ENCODE measurements around the gene NEK11. TPM values are rescaled to one million over a fixed set of nuclear protein-coding genes. Genes with fewer than 3 reads are reported as not detected.

Gene NEK11
- polyA plus RNA-seq, 3 donors = 0.31 to 0.56 (median 0.43) TPM

DNA sequence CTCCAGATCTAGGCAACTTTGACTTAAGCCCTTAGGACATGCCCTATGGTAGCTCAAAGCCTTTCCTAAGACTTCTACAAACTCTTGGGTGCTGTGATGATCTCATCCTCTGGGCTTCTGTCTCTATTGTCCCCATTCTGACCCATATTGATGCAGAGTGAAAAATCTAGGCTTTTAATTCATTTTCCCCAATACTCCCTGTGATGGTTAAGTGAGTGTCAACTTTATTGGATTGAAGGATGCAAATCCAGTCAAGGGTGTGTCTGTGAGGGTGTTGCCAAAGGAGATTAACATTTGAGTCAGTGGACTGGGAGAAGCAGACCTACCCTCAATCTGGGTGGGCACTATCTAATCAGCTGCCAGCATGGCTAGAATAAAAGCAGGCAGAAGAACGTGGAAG, 257.6 kb downstream of the NEK11 start:
- Histone ChIP-seq H3K27ac (ENCODE audit: low read depth in 1 of 2, low read length in 2 of 2) (no peak overlapping the region), H3K9me3 (replicated peaks in 1 of 2; ENCODE audit: control insufficient read depth in 1 of 2, insufficient read depth in 1 of 2, low read length in 2 of 2) (no peaks in the 10 kb centered on the region), H3K27me3 (ENCODE audit: control insufficient read depth in 2 of 2, insufficient read depth in 2 of 2, low read length in 2 of 2) (no peaks in the 10 kb centered on the region), H3K4me1 (ENCODE audit: control insufficient read depth in 1 of 2, insufficient read depth in 2 of 2, low read length in 2 of 2) (no peaks in the 10 kb centered on the region), H3K9ac (ENCODE audit: insufficient read depth, low read length, poor library complexity, severe bottlenecking) (no peak overlapping the region), H3K36me3 (replicated peaks in 1 of 2; ENCODE audit: control insufficient read depth in 1 of 2, insufficient read depth in 2 of 2, low read length in 2 of 2) (no peaks in the 10 kb centered on the region), H3K4me2 (replicated peaks; ENCODE audit: extremely low read depth, low read length, poor library complexity, severe bottlenecking) (no peak overlapping the region), H3K79me2 (ENCODE audit: insufficient read depth, low read length) (no peaks in the 10 kb centered on the region), H4K20me1 (ENCODE audit: insufficient read depth, low read length) (no peaks in the 10 kb centered on the region), H2AFZ (ENCODE audit: insufficient read depth, low read depth, low read length, poor library complexity, severe bottlenecking) (no peak overlapping the region), H3K4me3 (replicated peaks in 1 of 3; ENCODE audit: low read depth in 2 of 3, low read length in 3 of 3) (no peak overlapping the region)
- Mint-ChIP-seq H3K36me3 (no peaks in the 10 kb centered on the region), H3K27me3 (ENCODE audit: low read depth in 3 of 3) (peaks cover 0 to 3% (median 0%) of the 10 kb centered on the region in 3 donors), H3K27ac (no peak overlapping the region), H3K4me1 (no peaks in the 10 kb centered on the region), H3K9me3 (peaks cover 0 to 3% (median 0%) of the 10 kb centered on the region in 7 donors), H3K4me3 (no peak overlapping the region)
- WGBS (ENCODE audit: insufficient coverage) = no CpG with 5 or more reads among the region's 1 CpG
- DNase-seq = no peak
- intact Hi-C loops (cut with micrococcal nuclease) = no loop called here
- TF ChIP-seq, protein P1, sequence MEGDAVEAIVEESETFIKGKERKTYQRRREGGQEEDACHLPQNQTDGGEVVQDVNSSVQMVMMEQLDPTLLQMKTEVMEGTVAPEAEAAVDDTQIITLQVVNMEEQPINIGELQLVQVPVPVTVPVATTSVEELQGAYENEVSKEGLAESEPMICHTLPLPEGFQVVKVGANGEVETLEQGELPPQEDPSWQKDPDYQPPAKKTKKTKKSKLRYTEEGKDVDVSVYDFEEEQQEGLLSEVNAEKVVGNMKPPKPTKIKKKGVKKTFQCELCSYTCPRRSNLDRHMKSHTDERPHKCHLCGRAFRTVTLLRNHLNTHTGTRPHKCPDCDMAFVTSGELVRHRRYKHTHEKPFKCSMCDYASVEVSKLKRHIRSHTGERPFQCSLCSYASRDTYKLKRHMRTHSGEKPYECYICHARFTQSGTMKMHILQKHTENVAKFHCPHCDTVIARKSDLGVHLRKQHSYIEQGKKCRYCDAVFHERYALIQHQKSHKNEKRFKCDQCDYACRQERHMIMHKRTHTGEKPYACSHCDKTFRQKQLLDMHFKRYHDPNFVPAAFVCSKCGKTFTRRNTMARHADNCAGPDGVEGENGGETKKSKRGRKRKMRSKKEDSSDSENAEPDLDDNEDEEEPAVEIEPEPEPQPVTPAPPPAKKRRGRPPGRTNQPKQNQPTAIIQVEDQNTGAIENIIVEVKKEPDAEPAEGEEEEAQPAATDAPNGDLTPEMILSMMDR (IDR thresholded peaks at IDR 0.05) = no peak

- H3K27ac Mint-ChIP-seq = no peak overlapping the region
- H3K4me1 ChIP-seq (ENCODE audit: control insufficient read depth in 1 of 2, insufficient read depth in 2 of 2, low read length in 2 of 2) = no peaks in the 10 kb centered on the region
- no peak overlapping the region for H3K9ac ChIP-seq (ENCODE audit: insufficient read depth, low read length, poor library complexity, severe bottlenecking)
- H2AFZ ChIP-seq (ENCODE audit: insufficient read depth, low read depth, low read length, poor library complexity, severe bottlenecking) = no peak overlapping the region
- no peak overlapping the region for H3K27ac ChIP-seq (ENCODE audit: low read depth in 1 of 2, low read length in 2 of 2)
- no peaks in the 10 kb centered on the region for H3K79me2 ChIP-seq (ENCODE audit: insufficient read depth, low read length)
- no peak for DNase-seq
- peaks cover 0 to 2% (median 0%) of the 10 kb centered on the region in 3 donors for H3K27me3 Mint-ChIP-seq (ENCODE audit: low read depth in 3 of 3)
- intact Hi-C loops (cut with micrococcal nuclease) = no loop called here
- no peaks in the 10 kb centered on the region for H3K9me3 ChIP-seq (replicated peaks in 1 of 2; ENCODE audit: control insufficient read depth in 1 of 2, insufficient read depth in 1 of 2, low read length in 2 of 2)
- no peaks in the 10 kb centered on the region for H3K27me3 ChIP-seq (ENCODE audit: control insufficient read depth in 2 of 2, insufficient read depth in 2 of 2, low read length in 2 of 2)
- H3K9me3 Mint-ChIP-seq = peaks cover 0 to 6% (median 0%) of the 10 kb centered on the region in 7 donors
- no peaks in the 10 kb centered on the region for H3K4me1 Mint-ChIP-seq
- no peak overlapping the region for H3K4me3 ChIP-seq (replicated peaks in 1 of 3; ENCODE audit: low read depth in 2 of 3, low read length in 3 of 3)
- H3K4me2 ChIP-seq (replicated peaks; ENCODE audit: extremely low read depth, low read length, poor library complexity, severe bottlenecking) = no peak overlapping the region
- H3K4me3 Mint-ChIP-seq = no peak overlapping the region
- TF ChIP-seq, protein P1 (IDR thresholded peaks at IDR 0.05) = no peak
- H3K36me3 Mint-ChIP-seq = no peaks in the 10 kb centered on the region
- no peaks in the 10 kb centered on the region for H3K36me3 ChIP-seq (replicated peaks in 1 of 2; ENCODE audit: control insufficient read depth in 1 of 2, insufficient read depth in 2 of 2, low read length in 2 of 2)
- 100% methylated on average over 2 of the region's 3 CpGs for WGBS (ENCODE audit: insufficient coverage)
- H4K20me1 ChIP-seq (ENCODE audit: insufficient read depth, low read length) = no peaks in the 10 kb centered on the region
Measured at GRCh38 chr3:131285456-131285855, 258.8 kb downstream of the NEK11 start.
